Skeletal muscle satellite cell (primary cell): ENCODE measurements around the gene CARNS1. TPM values are rescaled to one million over a fixed set of nuclear protein-coding genes. Genes with fewer than 3 reads are reported as not detected.

Experiments
- H3K27me3 ChIP-seq: 2 replicates; pipeline ENCODE4 v1.7.0; 2013; ENCODE audit warnings: low read length; ENCODE audit not compliant: control insufficient read depth, insufficient read depth
- H3K36me3 ChIP-seq: 2 replicates; pipeline ENCODE4 v1.7.0; 2013; ENCODE audit warnings: mild to moderate bottlenecking, control low read depth, low read length; ENCODE audit not compliant: insufficient read depth
- H3K4me1 ChIP-seq: 2 replicates; pipeline ENCODE4 v1.7.0; 2013; ENCODE audit warnings: low read length; ENCODE audit not compliant: control insufficient read depth, insufficient read depth
- H3K4me2 ChIP-seq: 2 replicates; pipeline ENCODE4 v1.7.0; 2013; ENCODE audit warnings: mild to moderate bottlenecking, low read length
- H3K4me3 ChIP-seq: 2 replicates; pipeline ENCODE4 v1.7.0; 2013; ENCODE audit warnings: low read length
- H3K9ac ChIP-seq: 2 replicates; pipeline ENCODE4 v1.7.0; 2013; ENCODE audit warnings: mild to moderate bottlenecking, low read depth, low read length, moderate library complexity
- H3K9me3 ChIP-seq: replicated peaks from 2 replicates; pipeline ENCODE4 v1.7.0; 2013; ENCODE audit warnings: mild to moderate bottlenecking, control low read depth, low read length
- total RNA-seq: library from RNA; depleted of rRNA; stranded (reverse); fragments of >200 nt; gene quantifications from 2 replicates; pipeline ENCODE4 v1.2.3, GENCODE V29; 2012; rRNA removed

Gene CARNS1
- 0.25 and 2.0 TPM in 2 replicates for total RNA-seq

- Histone ChIP-seq H3K27me3 (peaks cover 20% of the 10 kb centered on the region), H3K9ac (no peak within 1 kb of the TSS), H3K9me3 (no peaks in the 10 kb centered on the region), H3K4me2 (peak within 1 kb of the TSS; percentile 72), H3K4me1 (peaks cover 40% of the 10 kb centered on the region), H3K4me3 (peak within 1 kb of the TSS; percentile 42), H3K36me3 (no peaks in the 10 kb centered on the region)
Measured at GRCh38 chr11:67415501-67416304, at the start of gene CARNS1. CARNS1 (plus strand) TSS chr11:67415678; CDS start chr11:67416200, 522 bp downstream.

- peaks cover 51% of the 10 kb centered on the region for H3K4me1 ChIP-seq
- H3K4me2 ChIP-seq = peak overlapping the region; percentile 63
- peak overlapping the region; percentile 47 for H3K9ac ChIP-seq
- no peak overlapping the region for H3K4me3 ChIP-seq
- H3K9me3 ChIP-seq = no peaks in the 10 kb centered on the region
- no peaks in the 10 kb centered on the region for H3K27me3 ChIP-seq
- H3K36me3 ChIP-seq = peaks cover 53% of the 10 kb centered on the region
Measured at GRCh38 chr11:67365736-67366444, 49.6 kb upstream of the CARNS1 start.

- Histone ChIP-seq H3K36me3 (peaks cover 52% of the 10 kb centered on the region), H3K9ac (peak overlapping the region; percentile 47), H3K4me2 (peak overlapping the region; percentile 63), H3K4me3 (no peak overlapping the region), H3K9me3 (no peaks in the 10 kb centered on the region), H3K4me1 (peaks cover 58% of the 10 kb centered on the region), H3K27me3 (no peaks in the 10 kb centered on the region)
Measured at GRCh38 chr11:67366546-67366945, 48.9 kb upstream of the CARNS1 start.

GRCh38 chr11:67366961-67367760 lies 48.3 kb upstream of the CARNS1 start:
- peaks cover 46% of the 10 kb centered on the region for H3K36me3 ChIP-seq
- peak overlapping the region; percentile 63 for H3K4me2 ChIP-seq
- H3K9me3 ChIP-seq = no peaks in the 10 kb centered on the region
- H3K4me1 ChIP-seq = peaks cover 61% of the 10 kb centered on the region
- H3K4me3 ChIP-seq = no peak overlapping the region
- H3K9ac ChIP-seq = peak overlapping the region; percentile 47
- no peaks in the 10 kb centered on the region for H3K27me3 ChIP-seq

GRCh38 chr11:67367761-67368227 lies 47.7 kb upstream of the CARNS1 start:
- no peaks in the 10 kb centered on the region for H3K9me3 ChIP-seq
- peak overlapping the region; percentile 6 for H3K9ac ChIP-seq
- H3K4me3 ChIP-seq = no peak overlapping the region
- peaks cover 40% of the 10 kb centered on the region for H3K36me3 ChIP-seq
- peak overlapping the region; percentile 63 for H3K4me2 ChIP-seq
- peaks cover 61% of the 10 kb centered on the region for H3K4me1 ChIP-seq
- H3K27me3 ChIP-seq = no peaks in the 10 kb centered on the region

- Histone ChIP-seq H3K4me2 (peak overlapping the region; percentile 79), H3K9me3 (no peaks in the 10 kb centered on the region), H3K4me1 (peaks cover 61% of the 10 kb centered on the region), H3K9ac (peak overlapping the region; percentile 19), H3K4me3 (peak overlapping the region; percentile 17), H3K27me3 (no peaks in the 10 kb centered on the region), H3K36me3 (peaks cover 38% of the 10 kb centered on the region)
Measured at GRCh38 chr11:67368621-67369020, 46.9 kb upstream of the CARNS1 start.

GRCh38 chr11:67369275-67369674 lies 46.2 kb upstream of the CARNS1 start:
- Histone ChIP-seq H3K9me3 (no peaks in the 10 kb centered on the region), H3K27me3 (no peaks in the 10 kb centered on the region), H3K36me3 (peaks cover 31% of the 10 kb centered on the region), H3K4me1 (peaks cover 61% of the 10 kb centered on the region), H3K4me3 (peak overlapping the region; percentile 26), H3K4me2 (peak overlapping the region; percentile 79), H3K9ac (peak overlapping the region; percentile 10)

- Histone ChIP-seq H3K4me1 (peaks cover 66% of the 10 kb centered on the region), H3K4me3 (peak overlapping the region; percentile 26), H3K4me2 (peak overlapping the region; percentile 79), H3K27me3 (no peaks in the 10 kb centered on the region), H3K9me3 (no peaks in the 10 kb centered on the region), H3K36me3 (peaks cover 25% of the 10 kb centered on the region), H3K9ac (peak overlapping the region; percentile 10)
Measured at GRCh38 chr11:67369801-67370284, 45.6 kb upstream of the CARNS1 start.

GRCh38 chr11:67370351-67371076 lies 45.0 kb upstream of the CARNS1 start:
- H3K9ac ChIP-seq = peak overlapping the region; percentile 81
- peaks cover 72% of the 10 kb centered on the region for H3K4me1 ChIP-seq

GRCh38 chr11:67371189-67371910 lies 44.1 kb upstream of the CARNS1 start:
- Histone ChIP-seq H3K4me2 (peak overlapping the region; percentile 79), H3K27me3 (no peaks in the 10 kb centered on the region), H3K4me1 (peaks cover 74% of the 10 kb centered on the region), H3K4me3 (peak overlapping the region; percentile 79), H3K9me3 (no peaks in the 10 kb centered on the region), H3K9ac (peak overlapping the region; percentile 81), H3K36me3 (peaks cover 10% of the 10 kb centered on the region)

More at GRCh38 chr11:67370351-67371076, 45.0 kb upstream of the CARNS1 start:
- Histone ChIP-seq H3K4me2 (peak overlapping the region; percentile 79), H3K4me3 (peak overlapping the region; percentile 79), H3K36me3 (peaks cover 19% of the 10 kb centered on the region), H3K27me3 (no peaks in the 10 kb centered on the region), H3K9me3 (no peaks in the 10 kb centered on the region)
